ENCODE data around the gene PAK4. TPM values are rescaled to one million over a fixed set of nuclear protein-coding genes. Genes with fewer than 3 reads are reported as not detected.

Gene PAK4
- total and polyA plus RNA-seq, 2 of the 13 experiments (the other 11 are each of a cell fraction or from before 2014, with no cell fraction given) = 9.5 to 17.8 TPM

- FAIRE-seq (no peak), ATAC-seq (no peak), DNase-seq (ENCODE audit: low spot score) (no peak)
- Histone ChIP-seq H3K36me3 (replicated peaks in 1 of 2; ENCODE audit: control insufficient read depth in 1 of 2, insufficient read depth in 2 of 2, low read length in 2 of 2) (peaks cover 10 to 24% of the 10 kb centered on the region in 2 experiments; a peak in 4 of 5 replicates), H3K27ac (ENCODE audit: extremely low read length, insufficient read depth, low read length) (no peak overlapping the region), H3K4me3 (replicated peaks in 1 of 3; ENCODE audit: insufficient read depth in 1 of 3, low read depth in 2 of 3, low read length in 3 of 3) (no peak overlapping the region), H3K9ac (ENCODE audit: insufficient read depth, low read depth, low read length) (no peak overlapping the region), H3K79me2 (ENCODE audit: insufficient read depth, low read length) (no peaks in the 10 kb centered on the region), H3K9me3 (ENCODE audit: low read length) (no peaks in the 10 kb centered on the region), H2AFZ (ENCODE audit: low read length) (no peak overlapping the region), H3K4me1 (ENCODE audit: insufficient read depth, low read length) (peaks cover 50% of the 10 kb centered on the region), H4K20me1 (ENCODE audit: insufficient read depth, low read length) (peaks cover 2% of the 10 kb centered on the region; the same call in 1 of the 2 replicates), H3K4me2 (ENCODE audit: low read depth, low read length) (no peak overlapping the region), H3K27me3 (ENCODE audit: control insufficient read depth in 1 of 2, insufficient read depth in 2 of 2, low read length in 2 of 2) (no peaks in the 10 kb centered on the region; a peak in 1 of 5 replicates)
- intact Hi-C loops (cut with micrococcal nuclease; ENCODE audit: unreplicated experiment) = no loop called here
- CTCF ChIA-PET (ENCODE audit: low intra/inter-chr PET ratio, low total read pairs) = no interaction called here
- BruUV-seq (replicated peaks) = no TSS peak
- 97% methylated on average over 19 of the region's 36 CpGs for WGBS (ENCODE audit: low lambda C conversion rate)
- TF ChIP-seq, protein P1, sequence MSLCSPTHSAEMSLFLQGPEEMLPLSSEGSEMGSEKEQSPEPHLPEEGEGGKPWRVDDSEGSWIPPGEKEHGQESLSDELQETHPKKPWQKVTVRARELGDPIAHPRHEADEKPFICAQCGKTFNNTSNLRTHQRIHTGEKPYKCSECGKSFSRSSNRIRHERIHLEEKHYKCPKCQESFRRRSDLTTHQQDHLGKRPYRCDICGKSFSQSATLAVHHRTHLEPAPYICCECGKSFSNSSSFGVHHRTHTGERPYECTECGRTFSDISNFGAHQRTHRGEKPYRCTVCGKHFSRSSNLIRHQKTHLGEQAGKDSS (CRISPR knock-in tag; IDR thresholded peaks at IDR 0.05; ENCODE audit: borderline replicate concordance, low read depth) = no peak
- TF ChIP-seq, protein P2, sequence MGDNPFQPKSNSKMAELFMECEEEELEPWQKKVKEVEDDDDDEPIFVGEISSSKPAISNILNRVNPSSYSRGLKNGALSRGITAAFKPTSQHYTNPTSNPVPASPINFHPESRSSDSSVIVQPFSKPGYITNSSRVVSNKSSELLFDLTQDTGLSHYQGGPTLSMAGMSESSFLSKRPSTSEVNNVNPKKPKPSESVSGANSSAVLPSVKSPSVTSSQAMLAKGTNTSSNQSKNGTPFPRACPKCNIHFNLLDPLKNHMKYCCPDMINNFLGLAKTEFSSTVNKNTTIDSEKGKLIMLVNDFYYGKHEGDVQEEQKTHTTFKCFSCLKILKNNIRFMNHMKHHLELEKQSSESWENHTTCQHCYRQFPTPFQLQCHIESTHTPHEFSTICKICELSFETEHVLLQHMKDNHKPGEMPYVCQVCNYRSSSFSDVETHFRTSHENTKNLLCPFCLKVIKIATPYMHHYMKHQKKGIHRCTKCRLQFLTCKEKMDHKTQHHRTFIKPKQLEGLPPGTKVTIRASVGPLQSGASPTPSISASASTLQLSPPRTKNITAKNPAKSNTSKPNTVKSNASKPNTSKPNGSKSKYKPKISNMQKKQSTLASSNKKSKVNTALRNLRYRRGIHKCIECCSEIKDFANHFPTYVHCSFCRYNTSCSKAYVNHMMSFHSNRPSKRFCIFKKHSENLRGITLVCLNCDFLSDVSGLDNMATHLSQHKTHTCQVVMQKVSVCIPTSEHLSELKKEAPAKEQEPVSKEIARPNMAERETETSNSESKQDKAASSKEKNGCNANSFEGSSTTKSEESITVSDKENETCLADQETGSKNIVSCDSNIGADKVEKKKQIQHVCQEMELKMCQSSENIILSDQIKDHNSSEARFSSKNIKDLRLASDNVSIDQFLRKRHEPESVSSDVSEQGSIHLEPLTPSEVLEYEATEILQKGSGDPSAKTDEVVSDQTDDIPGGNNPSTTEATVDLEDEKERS (CRISPR knock-in tag; IDR thresholded peaks at IDR 0.05) = no peak
- in situ Hi-C loops (cut with HindIII; ENCODE audit: extremely low pct_ligation_motif_present, low pct_unique_long_range_greater_than_20kb) = no loop called here
- POLR2A ChIA-PET = no interaction called here
Observed at GRCh38 chr19:39169143-39169810, 43.7 kb downstream of the PAK4 start.

Data from HepG2 (cell line).